Measurements from ENCODE around the gene EVX1. TPM values are rescaled to one million over a fixed set of nuclear protein-coding genes. Genes with fewer than 3 reads are reported as not detected.
A peak's percentile ranks its signal among the peaks of the same experiment; 100 is the strongest.

The EVX1 gene
- total RNA-seq (2014; rRNA removed): 0.33 and 0.35 TPM in 2 replicates
- percentile 18 among the genes with signal in this experiment for Bru-seq, nascent RNA
- percentile 16 among the genes with signal in this experiment for BruChase-seq, experiment 1, labeled RNA remaining after a 6-hour chase
- BruChase-seq, experiment 2, labeled RNA remaining after a 2-hour chase: percentile 22 among the genes with signal in this experiment
- long read RNA-seq: 0 reads

- Histone ChIP-seq H3F3A (ENCODE audit: low read length, unreplicated experiment) (no peaks in the 10 kb centered on the region), H3K9ac (ENCODE audit: low read length) (peak within 1 kb of the TSS; percentile 6; the same call in 1 of the 2 replicates), H3K4me2 (ENCODE audit: low read length) (peak within 1 kb of the TSS; percentile 100), H3K9me2 (replicated peaks; ENCODE audit: low read length) (no peaks in the 10 kb centered on the region), H2AFZ (ENCODE audit: low read length) (peak within 1 kb of the TSS; percentile 84), H3K4me3 (ENCODE audit: low read length) (peak within 1 kb of the TSS; percentile 89), H3K27me3 (ENCODE audit: low read length) (peaks cover 13% of the 10 kb centered on the region), H3K27ac (ENCODE audit: low read length) (no peak within 1 kb of the TSS), H3K79me2 (ENCODE audit: low read length) (no peaks in the 10 kb centered on the region), H3K9me3 (ENCODE audit: low read length) (no peaks in the 10 kb centered on the region), H3K4me1 (ENCODE audit: insufficient read depth, low read length) (peaks cover 6% of the 10 kb centered on the region; the same call in 1 of the 2 replicates), H3K36me3 (ENCODE audit: low read depth, low read length) (no peaks in the 10 kb centered on the region), H4K20me1 (ENCODE audit: low read length) (no peaks in the 10 kb centered on the region)
- TF ChIP-seq CTCF (conservative IDR thresholded peaks at IDR 0.05; ENCODE audit: low read depth, low read length) (no peak), EZH2 (IDR thresholded peaks at IDR 0.05; ENCODE audit: low read length, unreplicated experiment) (no peak), EZH2phosphoT487 (IDR thresholded peaks at IDR 0.05; ENCODE audit: borderline replicate concordance, low read length) (no peak)
- ATAC-seq: peak; percentile 53
- CTCF ChIA-PET: interaction anchor here (0.6 kb wide), 1 partner anchor 112 kb away, joined by 3 read pairs; no protein-coding TSS in a partner anchor
- intact Hi-C loops (cut with micrococcal nuclease): loop anchor here (2.0 kb wide), 1 partner anchor 104 kb away; no protein-coding TSS in a partner anchor
- BruUV-seq (replicated peaks): no TSS peak
- POLR2A ChIA-PET (ENCODE audit: unreplicated experiment): no interaction called here
- no peak for DNase-seq
Observed at GRCh38 chr7:27242555-27243339, at the start of gene EVX1. Gene EVX1, plus strand, starts transcription at chr7:27242802. Its CDS starts 229 bp downstream, at chr7:27243031.

GRCh38 chr7:27193335-27194001 is 49.1 kb upstream of the EVX1 start:
- intact Hi-C loops (cut with micrococcal nuclease): no loop called here
- Histone ChIP-seq H3K79me2 (ENCODE audit: low read length) (peaks cover 100% of the 10 kb centered on the region), H4K20me1 (ENCODE audit: low read length) (peaks cover 12% of the 10 kb centered on the region; the same call in 1 of the 2 replicates), H3K4me1 (ENCODE audit: insufficient read depth, low read length) (peaks cover 40% of the 10 kb centered on the region), H3K4me2 (ENCODE audit: low read length) (peak overlapping the region; percentile 99), H3F3A (ENCODE audit: low read length, unreplicated experiment) (no peaks in the 10 kb centered on the region), H3K9ac (ENCODE audit: low read length) (peak overlapping the region; percentile 97), H2AFZ (ENCODE audit: low read length) (peak overlapping the region; percentile 36; the same call in 1 of the 2 replicates), H3K36me3 (ENCODE audit: low read depth, low read length) (0 out of 2 replicates have a peak, but pooled peaks cover 6% of the 10 kb centered on the region), H3K27me3 (ENCODE audit: low read length) (no peaks in the 10 kb centered on the region), H3K9me2 (replicated peaks; ENCODE audit: low read length) (no peaks in the 10 kb centered on the region), H3K4me3 (ENCODE audit: low read length) (peak overlapping the region; percentile 91), H3K27ac (ENCODE audit: low read length) (peak overlapping the region; percentile 97), H3K9me3 (ENCODE audit: low read length) (no peaks in the 10 kb centered on the region)
- POLR2A ChIA-PET (ENCODE audit: unreplicated experiment): interaction anchor here (0.7 kb wide), 1 partner anchor 9 kb away, joined by 7 read pairs; the partner anchor contains the start of gene HOXA11
- TF ChIP-seq CTCF (conservative IDR thresholded peaks at IDR 0.05; ENCODE audit: low read depth, low read length) (no peak), EZH2 (IDR thresholded peaks at IDR 0.05; ENCODE audit: low read length, unreplicated experiment) (no peak), EZH2phosphoT487 (IDR thresholded peaks at IDR 0.05; ENCODE audit: borderline replicate concordance, low read length) (no peak)
- CTCF ChIA-PET: no interaction called here
- DNase-seq (peak; percentile 46), ATAC-seq (no peak)
- TSS peak; percentile 25 for BruUV-seq (replicated peaks)

All from PC-3 (cell line).